ENCODE data around the gene SLC35A1. TPM values are rescaled to one million over a fixed set of nuclear protein-coding genes. Genes with fewer than 3 reads are reported as not detected.

The SLC35A1 gene
- total RNA-seq, 1 donor from 2014 or later: 15.0 TPM

DNA sequence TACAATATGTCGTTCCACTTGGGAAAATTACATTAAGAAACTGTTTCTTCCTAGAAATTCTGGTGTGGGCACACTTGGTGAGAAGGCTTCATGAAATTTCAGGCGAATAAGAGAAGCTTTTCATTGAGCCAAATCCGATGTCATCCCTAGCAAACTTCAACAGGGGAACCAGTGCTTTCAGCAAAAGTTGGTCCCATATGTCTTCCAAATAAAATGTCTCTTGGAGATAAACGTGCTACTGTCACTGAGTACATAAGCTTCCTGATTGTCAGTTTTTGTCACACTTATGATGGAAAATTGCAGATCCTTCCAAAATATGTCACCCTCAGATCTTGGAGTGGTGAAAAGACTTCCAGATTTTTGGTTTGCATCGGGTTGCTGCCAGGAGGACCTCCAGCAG lies 31.1 kb upstream of the SLC35A1 start:
- Mint-ChIP-seq H3K9me3 (ENCODE audit: unreplicated experiment) (no peaks in the 10 kb centered on the region), H3K27me3 (ENCODE audit: low read depth, unreplicated experiment) (no peaks in the 10 kb centered on the region), H3K36me3 (ENCODE audit: low read depth, unreplicated experiment) (no peaks in the 10 kb centered on the region), H3K27ac (ENCODE audit: unreplicated experiment) (no peak overlapping the region), H3K4me3 (ENCODE audit: unreplicated experiment) (no peak overlapping the region), H3K4me1 (ENCODE audit: low read depth, unreplicated experiment) (peaks cover 8% of the 10 kb centered on the region)
- H2AFZ ChIP-seq (ENCODE audit: low read depth, low read length): no peak overlapping the region
- no peaks in the 10 kb centered on the region for H4K20me1 ChIP-seq (ENCODE audit: insufficient read depth, low read length)
- H3K79me2 ChIP-seq (ENCODE audit: insufficient read depth, low read length): no peaks in the 10 kb centered on the region
- no peak for DNase-seq (ENCODE audit: low read depth)
- no peak overlapping the region for H3K9ac ChIP-seq (ENCODE audit: low read length)
- TF ChIP-seq, protein P1, sequence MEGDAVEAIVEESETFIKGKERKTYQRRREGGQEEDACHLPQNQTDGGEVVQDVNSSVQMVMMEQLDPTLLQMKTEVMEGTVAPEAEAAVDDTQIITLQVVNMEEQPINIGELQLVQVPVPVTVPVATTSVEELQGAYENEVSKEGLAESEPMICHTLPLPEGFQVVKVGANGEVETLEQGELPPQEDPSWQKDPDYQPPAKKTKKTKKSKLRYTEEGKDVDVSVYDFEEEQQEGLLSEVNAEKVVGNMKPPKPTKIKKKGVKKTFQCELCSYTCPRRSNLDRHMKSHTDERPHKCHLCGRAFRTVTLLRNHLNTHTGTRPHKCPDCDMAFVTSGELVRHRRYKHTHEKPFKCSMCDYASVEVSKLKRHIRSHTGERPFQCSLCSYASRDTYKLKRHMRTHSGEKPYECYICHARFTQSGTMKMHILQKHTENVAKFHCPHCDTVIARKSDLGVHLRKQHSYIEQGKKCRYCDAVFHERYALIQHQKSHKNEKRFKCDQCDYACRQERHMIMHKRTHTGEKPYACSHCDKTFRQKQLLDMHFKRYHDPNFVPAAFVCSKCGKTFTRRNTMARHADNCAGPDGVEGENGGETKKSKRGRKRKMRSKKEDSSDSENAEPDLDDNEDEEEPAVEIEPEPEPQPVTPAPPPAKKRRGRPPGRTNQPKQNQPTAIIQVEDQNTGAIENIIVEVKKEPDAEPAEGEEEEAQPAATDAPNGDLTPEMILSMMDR (IDR thresholded peaks at IDR 0.05; ENCODE audit: insufficient read depth, low read depth, low read length): no peak
- no peak for TF ChIP-seq EZH2 (IDR thresholded peaks at IDR 0.05; ENCODE audit: insufficient read depth, low read length)
- peak; percentile 5 for FAIRE-seq
- no peak overlapping the region for H3K4me2 ChIP-seq (ENCODE audit: low read length)
- H3K27ac ChIP-seq (ENCODE audit: low read depth, low read length): no peak overlapping the region
- H3K4me3 ChIP-seq (ENCODE audit: insufficient read depth, low read depth, low read length): no peak overlapping the region
- H3K4me1 ChIP-seq (ENCODE audit: insufficient read depth, low read length): no peaks in the 10 kb centered on the region
- H3K36me3 ChIP-seq (ENCODE audit: insufficient read depth, low read length): no peaks in the 10 kb centered on the region
- no peaks in the 10 kb centered on the region for H3K27me3 ChIP-seq (ENCODE audit: insufficient read depth, low read length)
- no peaks in the 10 kb centered on the region for H3K9me3 ChIP-seq (ENCODE audit: insufficient read depth, low read depth, low read length)

DNA sequence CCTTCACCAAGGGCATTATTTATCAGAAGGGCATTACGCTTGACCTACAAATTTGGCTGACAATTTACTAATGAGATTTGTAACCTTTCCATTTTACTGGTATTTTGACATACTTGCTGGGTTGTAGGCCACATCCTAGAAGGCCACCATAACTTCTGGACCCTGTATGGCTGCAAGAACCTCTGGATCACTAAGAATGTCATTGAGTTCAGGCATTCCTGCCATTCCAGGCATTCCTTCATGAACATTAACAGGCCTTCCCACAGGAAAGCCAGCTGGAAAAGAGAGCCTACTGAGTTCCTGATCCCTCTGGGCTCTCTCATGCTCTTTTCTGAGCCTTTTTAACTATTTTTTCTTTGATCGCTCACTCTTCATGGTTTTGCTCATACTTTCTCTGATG lies 28.4 kb upstream of the SLC35A1 start:
- Histone ChIP-seq H3K27ac (ENCODE audit: low read depth, low read length) (no peak overlapping the region), H4K20me1 (ENCODE audit: insufficient read depth, low read length) (no peaks in the 10 kb centered on the region), H3K9me3 (ENCODE audit: insufficient read depth, low read depth, low read length) (no peaks in the 10 kb centered on the region), H3K4me1 (ENCODE audit: insufficient read depth, low read length) (no peaks in the 10 kb centered on the region), H2AFZ (ENCODE audit: low read depth, low read length) (no peak overlapping the region), H3K4me3 (ENCODE audit: insufficient read depth, low read depth, low read length) (no peak overlapping the region), H3K27me3 (ENCODE audit: insufficient read depth, low read length) (no peaks in the 10 kb centered on the region), H3K9ac (ENCODE audit: low read length) (no peak overlapping the region), H3K36me3 (ENCODE audit: insufficient read depth, low read length) (no peaks in the 10 kb centered on the region), H3K79me2 (ENCODE audit: insufficient read depth, low read length) (no peaks in the 10 kb centered on the region), H3K4me2 (ENCODE audit: low read length) (no peak overlapping the region)
- Mint-ChIP-seq H3K4me1 (ENCODE audit: low read depth, unreplicated experiment) (peaks cover 8% of the 10 kb centered on the region), H3K9me3 (ENCODE audit: unreplicated experiment) (no peaks in the 10 kb centered on the region), H3K36me3 (ENCODE audit: low read depth, unreplicated experiment) (no peaks in the 10 kb centered on the region), H3K4me3 (ENCODE audit: unreplicated experiment) (no peak overlapping the region), H3K27me3 (ENCODE audit: low read depth, unreplicated experiment) (no peaks in the 10 kb centered on the region), H3K27ac (ENCODE audit: unreplicated experiment) (peak overlapping the region; percentile 69)
- no peak for DNase-seq (ENCODE audit: low read depth)
- no peak for FAIRE-seq
- no peak for TF ChIP-seq EZH2 (IDR thresholded peaks at IDR 0.05; ENCODE audit: insufficient read depth, low read length)

DNA sequence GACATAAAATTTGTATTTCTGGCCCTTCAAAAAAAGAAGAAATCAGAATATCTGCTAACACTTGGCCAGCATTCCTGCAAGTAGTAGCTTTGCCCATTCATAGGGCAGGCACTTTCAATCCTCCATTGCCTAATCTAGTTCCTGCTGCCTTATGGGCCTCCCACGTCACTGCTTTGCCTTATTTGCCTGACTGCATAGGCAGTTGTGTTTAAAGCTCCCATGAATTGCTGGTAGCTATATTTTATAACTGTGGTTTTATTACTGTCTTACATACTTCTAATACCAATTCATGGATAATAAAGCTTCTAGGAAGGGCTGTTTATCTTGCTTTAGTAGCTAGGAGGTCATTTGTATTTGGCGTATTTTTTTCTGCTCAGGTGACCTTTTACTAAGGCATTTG lies 7.7 kb upstream of the SLC35A1 start:
- H3K36me3 ChIP-seq (ENCODE audit: insufficient read depth, low read length): no peaks in the 10 kb centered on the region
- no peak for FAIRE-seq

More for the DNA sequence above, 7.7 kb upstream of the SLC35A1 start:
- no peak for DNase-seq (ENCODE audit: low read depth)
- no peaks in the 10 kb centered on the region for H3K9me3 Mint-ChIP-seq (ENCODE audit: unreplicated experiment)
- Histone ChIP-seq H3K27me3 (ENCODE audit: insufficient read depth, low read length) (no peaks in the 10 kb centered on the region), H3K4me3 (ENCODE audit: insufficient read depth, low read depth, low read length) (no peak overlapping the region), H3K27ac (ENCODE audit: low read depth, low read length) (no peak overlapping the region), H3K9me3 (ENCODE audit: insufficient read depth, low read depth, low read length) (no peaks in the 10 kb centered on the region), H3K4me2 (ENCODE audit: low read length) (no peak overlapping the region), H2AFZ (ENCODE audit: low read depth, low read length) (no peak overlapping the region), H3K4me1 (ENCODE audit: insufficient read depth, low read length) (no peaks in the 10 kb centered on the region), H4K20me1 (ENCODE audit: insufficient read depth, low read length) (no peaks in the 10 kb centered on the region), H3K79me2 (ENCODE audit: insufficient read depth, low read length) (no peaks in the 10 kb centered on the region), H3K9ac (ENCODE audit: low read length) (no peak overlapping the region)
- TF ChIP-seq, protein P1 (IDR thresholded peaks at IDR 0.05; ENCODE audit: insufficient read depth, low read depth, low read length): no peak
- no peak for TF ChIP-seq EZH2 (IDR thresholded peaks at IDR 0.05; ENCODE audit: insufficient read depth, low read length)
- H3K4me3 Mint-ChIP-seq (ENCODE audit: unreplicated experiment): no peak overlapping the region
- H3K27ac Mint-ChIP-seq (ENCODE audit: unreplicated experiment): no peak overlapping the region
- H3K4me1 Mint-ChIP-seq (ENCODE audit: low read depth, unreplicated experiment): no peaks in the 10 kb centered on the region
- H3K36me3 Mint-ChIP-seq (ENCODE audit: low read depth, unreplicated experiment): no peaks in the 10 kb centered on the region
- H3K27me3 Mint-ChIP-seq (ENCODE audit: low read depth, unreplicated experiment): no peaks in the 10 kb centered on the region

Measured in astrocyte (in vitro differentiated cells and primary cell).